Activated T-cell treated with anti-CD3 and anti-CD28 coated beads, Interleukin-2, amount 50 U/mL, for 24 hours (primary cell): Measurements from ENCODE around the gene GFOD2.
A peak's percentile ranks its signal among the peaks of the same experiment; 100 is the strongest.

Experiments used
- DNase-seq: peaks from one replicate; pipeline ENCODE4 v3.0.0-alpha.2; 2020
- H3K27ac Mint-ChIP-seq: 2 replicates; pipeline ENCODE4 v1.8.0; 2020; ENCODE audit warnings: mild to moderate bottlenecking, mixed read lengths
- H3K27me3 Mint-ChIP-seq: 2 replicates; pipeline ENCODE4 v1.8.0; 2020; ENCODE audit warnings: mixed read lengths
- H3K36me3 Mint-ChIP-seq: 2 replicates; pipeline ENCODE4 v1.8.0; 2020; ENCODE audit warnings: low read depth, mixed read lengths
- H3K4me1 Mint-ChIP-seq: 2 replicates; pipeline ENCODE4 v1.8.0; 2020; ENCODE audit warnings: low read depth, mixed read lengths
- H3K4me3 Mint-ChIP-seq: 2 replicates; pipeline ENCODE4 v1.8.0; 2020; ENCODE audit warnings: mild to moderate bottlenecking, moderate library complexity, mixed read lengths
- H3K9me3 Mint-ChIP-seq: 2 replicates; pipeline ENCODE4 v1.8.0; 2020; ENCODE audit warnings: mixed read lengths

The GFOD2 gene

GRCh38 chr16:67748834-67749233, 29.7 kb upstream of the GFOD2 start:
- H3K4me1 Mint-ChIP-seq: no peaks in the 10 kb centered on the region
- H3K4me3 Mint-ChIP-seq: no peak overlapping the region
- H3K36me3 Mint-ChIP-seq: peaks cover 20% of the 10 kb centered on the region
- DNase-seq: no peak
- no peaks in the 10 kb centered on the region for H3K9me3 Mint-ChIP-seq
- H3K27me3 Mint-ChIP-seq: no peaks in the 10 kb centered on the region
- no peak overlapping the region for H3K27ac Mint-ChIP-seq

- Mint-ChIP-seq H3K4me1 (no peaks in the 10 kb centered on the region), H3K27ac (no peak overlapping the region), H3K4me3 (no peak overlapping the region), H3K36me3 (peaks cover 27% of the 10 kb centered on the region), H3K27me3 (no peaks in the 10 kb centered on the region), H3K9me3 (no peaks in the 10 kb centered on the region)
- no peak for DNase-seq
Measured at GRCh38 chr16:67746846-67747245, 27.7 kb upstream of the GFOD2 start.

GRCh38 chr16:67741118-67741517, 22.0 kb upstream of the GFOD2 start:
- no peak overlapping the region for H3K27ac Mint-ChIP-seq
- no peaks in the 10 kb centered on the region for H3K4me1 Mint-ChIP-seq
- H3K4me3 Mint-ChIP-seq: no peak overlapping the region
- no peaks in the 10 kb centered on the region for H3K27me3 Mint-ChIP-seq
- no peak for DNase-seq
- H3K36me3 Mint-ChIP-seq: peaks cover 55% of the 10 kb centered on the region
- H3K9me3 Mint-ChIP-seq: no peaks in the 10 kb centered on the region

- no peak overlapping the region for H3K4me3 Mint-ChIP-seq
- H3K36me3 Mint-ChIP-seq: peaks cover 56% of the 10 kb centered on the region
- H3K27ac Mint-ChIP-seq: no peak overlapping the region
- H3K4me1 Mint-ChIP-seq: no peaks in the 10 kb centered on the region
- no peak for DNase-seq
- H3K27me3 Mint-ChIP-seq: no peaks in the 10 kb centered on the region
- H3K9me3 Mint-ChIP-seq: no peaks in the 10 kb centered on the region
Measured at GRCh38 chr16:67740391-67740790, 21.3 kb upstream of the GFOD2 start.

GRCh38 chr16:67736858-67737257, 17.7 kb upstream of the GFOD2 start:
- no peak for DNase-seq
- no peak overlapping the region for H3K4me3 Mint-ChIP-seq
- peak overlapping the region; percentile 29 for H3K27ac Mint-ChIP-seq
- no peaks in the 10 kb centered on the region for H3K9me3 Mint-ChIP-seq
- no peaks in the 10 kb centered on the region for H3K4me1 Mint-ChIP-seq
- peaks cover 46% of the 10 kb centered on the region for H3K36me3 Mint-ChIP-seq
- H3K27me3 Mint-ChIP-seq: no peaks in the 10 kb centered on the region

GRCh38 chr16:67734731-67735201, 15.7 kb upstream of the GFOD2 start:
- H3K9me3 Mint-ChIP-seq: no peaks in the 10 kb centered on the region
- DNase-seq: no peak
- H3K4me3 Mint-ChIP-seq: no peak overlapping the region
- H3K36me3 Mint-ChIP-seq: peaks cover 49% of the 10 kb centered on the region
- no peaks in the 10 kb centered on the region for H3K4me1 Mint-ChIP-seq
- no peak overlapping the region for H3K27ac Mint-ChIP-seq
- no peaks in the 10 kb centered on the region for H3K27me3 Mint-ChIP-seq

- Mint-ChIP-seq H3K9me3 (no peaks in the 10 kb centered on the region), H3K27me3 (no peaks in the 10 kb centered on the region), H3K4me3 (no peak overlapping the region), H3K4me1 (no peaks in the 10 kb centered on the region), H3K27ac (no peak overlapping the region), H3K36me3 (peaks cover 57% of the 10 kb centered on the region)
- DNase-seq: no peak
Measured at GRCh38 chr16:67733734-67734470, 14.8 kb upstream of the GFOD2 start.

- DNase-seq: no peak
- Mint-ChIP-seq H3K27ac (no peak overlapping the region), H3K9me3 (no peaks in the 10 kb centered on the region), H3K4me3 (no peak overlapping the region), H3K36me3 (peaks cover 64% of the 10 kb centered on the region), H3K4me1 (no peaks in the 10 kb centered on the region), H3K27me3 (no peaks in the 10 kb centered on the region)
Measured at GRCh38 chr16:67731753-67732095, 12.6 kb upstream of the GFOD2 start.

GRCh38 chr16:67731071-67731752, 12.1 kb upstream of the GFOD2 start:
- Mint-ChIP-seq H3K4me3 (no peak overlapping the region), H3K9me3 (no peaks in the 10 kb centered on the region), H3K4me1 (no peaks in the 10 kb centered on the region), H3K27me3 (no peaks in the 10 kb centered on the region), H3K27ac (peak overlapping the region; percentile 31), H3K36me3 (peaks cover 67% of the 10 kb centered on the region)
- no peak for DNase-seq

GRCh38 chr16:67730326-67730725, 11.2 kb upstream of the GFOD2 start:
- H3K4me3 Mint-ChIP-seq: no peak overlapping the region
- no peaks in the 10 kb centered on the region for H3K4me1 Mint-ChIP-seq
- peaks cover 70% of the 10 kb centered on the region for H3K36me3 Mint-ChIP-seq
- no peaks in the 10 kb centered on the region for H3K9me3 Mint-ChIP-seq
- H3K27ac Mint-ChIP-seq: no peak overlapping the region
- no peak for DNase-seq
- H3K27me3 Mint-ChIP-seq: no peaks in the 10 kb centered on the region

- peaks cover 71% of the 10 kb centered on the region for H3K36me3 Mint-ChIP-seq
- H3K27me3 Mint-ChIP-seq: no peaks in the 10 kb centered on the region
- no peak overlapping the region for H3K4me3 Mint-ChIP-seq
- no peaks in the 10 kb centered on the region for H3K4me1 Mint-ChIP-seq
- no peaks in the 10 kb centered on the region for H3K9me3 Mint-ChIP-seq
- DNase-seq: no peak
- H3K27ac Mint-ChIP-seq: peak overlapping the region; percentile 6
Measured at GRCh38 chr16:67729636-67730248, 10.6 kb upstream of the GFOD2 start.

GRCh38 chr16:67727521-67728485, 8.7 kb upstream of the GFOD2 start:
- Mint-ChIP-seq H3K4me3 (no peak overlapping the region), H3K27me3 (no peaks in the 10 kb centered on the region), H3K36me3 (peaks cover 78% of the 10 kb centered on the region), H3K27ac (no peak overlapping the region), H3K4me1 (no peaks in the 10 kb centered on the region), H3K9me3 (no peaks in the 10 kb centered on the region)
- no peak for DNase-seq

GRCh38 chr16:67726106-67727034, 7.3 kb upstream of the GFOD2 start:
- Mint-ChIP-seq H3K4me3 (no peak overlapping the region), H3K36me3 (peaks cover 73% of the 10 kb centered on the region), H3K4me1 (no peaks in the 10 kb centered on the region), H3K9me3 (no peaks in the 10 kb centered on the region), H3K27ac (peak overlapping the region; percentile 29), H3K27me3 (no peaks in the 10 kb centered on the region)
- DNase-seq: no peak
